ENCODE measurements around the gene RPTN.

RPTN gene

DNA sequence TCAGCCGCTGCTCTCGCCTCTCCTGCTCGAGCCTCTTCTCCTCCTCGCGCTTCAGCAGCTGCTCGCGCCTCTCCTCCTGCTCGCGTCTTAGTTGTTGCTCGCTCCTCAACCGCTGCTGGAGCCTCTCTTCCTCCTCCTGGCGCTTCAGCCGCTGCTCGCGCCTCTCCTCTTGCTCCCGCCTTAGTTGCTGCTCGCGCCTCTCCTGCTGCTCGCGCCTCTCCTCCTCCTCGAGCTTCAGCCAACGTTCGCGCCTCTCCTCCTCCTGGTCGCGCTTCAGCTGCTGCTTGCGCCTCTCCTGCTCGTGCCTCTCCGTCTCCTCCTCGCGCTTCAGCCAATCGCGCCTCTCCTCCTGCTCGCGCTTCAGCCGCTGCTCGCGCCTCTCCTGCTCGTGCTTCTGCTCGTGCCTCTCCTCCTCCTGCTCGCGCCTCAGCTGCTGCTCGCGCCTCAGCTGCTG is 47.5 kb downstream of the RPTN start:
- peak; percentile 52 to 57 for DNase-seq (ENCODE audit: low read depth in 1 of 2, low spot score in 1 of 2)
- H3K27me3 ChIP-seq (ENCODE audit: insufficient read depth, poor library complexity, severe bottlenecking): peaks cover 55% of the 10 kb centered on the region
- TF ChIP-seq REST (IDR thresholded peaks at IDR 0.05; ENCODE audit: insufficient replicate concordance, low read depth): no peak
- TF ChIP-seq POLR2AphosphoS5 (IDR thresholded peaks at IDR 0.05; ENCODE audit: low read depth): peak; percentile 46
- H3K4me3 ChIP-seq (replicated peaks; ENCODE audit: insufficient read depth, low read length): peak overlapping the region; percentile 42; the same call in 1 of the 2 replicates
- H3K27ac ChIP-seq (replicated peaks): no peak overlapping the region

GRCh38 chr1:152110860-152111514 is 48.0 kb downstream of the RPTN start:
- DNase-seq (ENCODE audit: low read depth in 1 of 2, low spot score in 1 of 2): peak; percentile 61 to 63
- peak overlapping the region; percentile 42 for H3K4me3 ChIP-seq (replicated peaks; ENCODE audit: insufficient read depth, low read length)
- peaks cover 55% of the 10 kb centered on the region for H3K27me3 ChIP-seq (ENCODE audit: insufficient read depth, poor library complexity, severe bottlenecking)

DNA sequence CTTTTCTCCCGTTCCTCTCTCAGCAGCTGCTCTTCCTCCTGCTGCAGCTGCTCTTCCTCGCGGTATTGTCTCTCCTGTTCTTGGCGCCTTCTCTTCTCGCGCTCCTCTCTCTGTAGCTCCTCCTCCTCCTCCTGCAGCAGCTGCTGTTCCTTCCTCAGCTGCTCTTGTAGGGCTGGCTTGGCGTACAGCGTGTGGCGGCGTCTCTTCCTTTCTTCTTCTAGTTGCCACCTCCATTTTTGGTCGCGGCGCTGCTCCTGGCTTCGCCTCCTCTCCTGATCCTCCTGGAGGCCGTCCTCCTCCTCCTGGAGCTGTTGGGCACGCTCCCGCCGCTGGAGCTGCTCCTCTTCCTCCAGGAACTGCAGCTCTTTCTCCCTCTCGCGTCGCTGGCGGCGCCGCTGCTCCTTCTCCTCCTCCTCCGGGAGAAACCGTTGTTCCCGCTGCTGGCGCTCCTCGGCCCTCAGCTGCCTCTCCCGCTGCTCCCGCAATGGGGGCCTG is 48.6 kb downstream of the RPTN start:
- TF ChIP-seq POLR2AphosphoS5 (IDR thresholded peaks at IDR 0.05; ENCODE audit: low read depth) (peak; percentile 52), REST (IDR thresholded peaks at IDR 0.05; ENCODE audit: insufficient replicate concordance, low read depth) (no peak)
- Histone ChIP-seq H3K27ac (replicated peaks) (0 out of 2 replicates have a peak overlapping the region, but pooled peaks have one; percentile 11), H3K27me3 (ENCODE audit: insufficient read depth, poor library complexity, severe bottlenecking) (peaks cover 55% of the 10 kb centered on the region), H3K4me3 (replicated peaks; ENCODE audit: insufficient read depth, low read length) (peak overlapping the region; percentile 42)
- peak; percentile 47 to 71 for DNase-seq (ENCODE audit: low read depth in 1 of 2, low spot score in 1 of 2)

More at GRCh38 chr1:152110860-152111514, 48.0 kb downstream of the RPTN start:
- H3K27ac ChIP-seq (replicated peaks): 0 out of 2 replicates have a peak overlapping the region, but pooled peaks have one; percentile 11
- no peak for TF ChIP-seq REST (IDR thresholded peaks at IDR 0.05; ENCODE audit: insufficient replicate concordance, low read depth)
- TF ChIP-seq, protein P1, sequence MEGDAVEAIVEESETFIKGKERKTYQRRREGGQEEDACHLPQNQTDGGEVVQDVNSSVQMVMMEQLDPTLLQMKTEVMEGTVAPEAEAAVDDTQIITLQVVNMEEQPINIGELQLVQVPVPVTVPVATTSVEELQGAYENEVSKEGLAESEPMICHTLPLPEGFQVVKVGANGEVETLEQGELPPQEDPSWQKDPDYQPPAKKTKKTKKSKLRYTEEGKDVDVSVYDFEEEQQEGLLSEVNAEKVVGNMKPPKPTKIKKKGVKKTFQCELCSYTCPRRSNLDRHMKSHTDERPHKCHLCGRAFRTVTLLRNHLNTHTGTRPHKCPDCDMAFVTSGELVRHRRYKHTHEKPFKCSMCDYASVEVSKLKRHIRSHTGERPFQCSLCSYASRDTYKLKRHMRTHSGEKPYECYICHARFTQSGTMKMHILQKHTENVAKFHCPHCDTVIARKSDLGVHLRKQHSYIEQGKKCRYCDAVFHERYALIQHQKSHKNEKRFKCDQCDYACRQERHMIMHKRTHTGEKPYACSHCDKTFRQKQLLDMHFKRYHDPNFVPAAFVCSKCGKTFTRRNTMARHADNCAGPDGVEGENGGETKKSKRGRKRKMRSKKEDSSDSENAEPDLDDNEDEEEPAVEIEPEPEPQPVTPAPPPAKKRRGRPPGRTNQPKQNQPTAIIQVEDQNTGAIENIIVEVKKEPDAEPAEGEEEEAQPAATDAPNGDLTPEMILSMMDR (IDR thresholded peaks at IDR 0.05; ENCODE audit: insufficient read depth, low read length): no peak
- no peak for TF ChIP-seq SPI1 (IDR thresholded peaks at IDR 0.05; ENCODE audit: borderline replicate concordance, low read depth)
- no peak for TF ChIP-seq GABPA (IDR thresholded peaks at IDR 0.05; ENCODE audit: low read depth)
- TF ChIP-seq POLR2AphosphoS5 (IDR thresholded peaks at IDR 0.05; ENCODE audit: low read depth): no peak

GRCh38 chr1:152109998-152110294 is 49.1 kb downstream of the RPTN start:
- H3K27ac ChIP-seq (replicated peaks): no peak overlapping the region
- H3K4me3 ChIP-seq (replicated peaks; ENCODE audit: insufficient read depth, low read length): peak overlapping the region; percentile 42
- no peak for TF ChIP-seq SPI1 (IDR thresholded peaks at IDR 0.05; ENCODE audit: borderline replicate concordance, low read depth)
- TF ChIP-seq GABPA (IDR thresholded peaks at IDR 0.05; ENCODE audit: low read depth): no peak
- TF ChIP-seq, protein P1 (IDR thresholded peaks at IDR 0.05; ENCODE audit: insufficient read depth, low read length): no peak
- TF ChIP-seq POLR2AphosphoS5 (IDR thresholded peaks at IDR 0.05; ENCODE audit: low read depth): no peak
- no peak for TF ChIP-seq REST (IDR thresholded peaks at IDR 0.05; ENCODE audit: insufficient replicate concordance, low read depth)
- H3K27me3 ChIP-seq (ENCODE audit: insufficient read depth, poor library complexity, severe bottlenecking): peaks cover 55% of the 10 kb centered on the region
- DNase-seq (ENCODE audit: low read depth in 1 of 2, low spot score in 1 of 2): no peak

Measured in HL-60 (cell line).